ENCODE results near the gene LHX6.

Gene LHX6

DNA sequence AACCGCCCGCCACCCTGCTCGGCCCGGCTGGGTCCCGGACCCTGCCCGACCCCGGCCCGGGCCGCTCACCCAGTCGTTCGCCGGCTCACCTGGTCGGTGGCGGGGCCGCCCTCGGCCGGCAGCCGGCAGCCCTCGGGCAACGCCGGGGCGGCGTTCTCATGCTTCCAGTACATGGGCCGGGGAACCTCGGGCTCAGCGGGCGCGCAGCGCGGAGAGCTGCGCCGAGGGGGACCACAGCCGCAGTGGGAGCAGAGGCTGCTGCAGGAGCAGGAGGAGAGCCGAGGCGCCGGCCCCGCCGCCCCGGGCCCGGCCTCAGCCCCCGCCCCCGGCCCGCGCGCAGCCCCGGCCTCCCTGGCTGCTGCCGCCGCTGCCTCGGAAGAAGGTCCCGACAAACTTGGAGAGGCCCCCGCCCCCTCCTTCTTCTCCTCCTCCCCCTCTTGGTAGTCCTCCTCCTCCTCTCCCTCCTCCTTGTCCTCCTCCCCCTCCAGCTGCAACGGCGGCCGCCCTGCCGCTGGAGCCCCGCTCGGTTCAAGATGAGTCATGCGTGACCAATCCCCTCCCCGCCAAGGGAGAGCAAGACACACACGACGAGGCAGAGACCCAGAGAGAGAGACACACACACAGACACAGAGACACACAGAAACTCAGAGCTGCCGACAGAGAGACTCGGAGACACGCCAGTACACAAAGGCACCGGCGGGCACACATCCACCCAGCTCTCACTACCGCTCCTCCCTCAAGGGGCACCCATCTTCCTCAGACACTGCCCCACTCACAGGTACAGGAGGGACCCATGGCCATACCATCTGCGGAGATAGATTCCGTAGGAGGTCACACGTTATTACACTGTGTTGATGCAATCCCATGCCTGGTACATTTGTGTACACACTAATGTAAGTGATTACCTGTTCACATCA, at the start of gene LHX6:
TSS of gene LHX6 (minus strand) at position 390 of the 917 bp plus-strand sequence. CDS start at position 173, 217 bp downstream.
- DNase-seq = no peak

DNA sequence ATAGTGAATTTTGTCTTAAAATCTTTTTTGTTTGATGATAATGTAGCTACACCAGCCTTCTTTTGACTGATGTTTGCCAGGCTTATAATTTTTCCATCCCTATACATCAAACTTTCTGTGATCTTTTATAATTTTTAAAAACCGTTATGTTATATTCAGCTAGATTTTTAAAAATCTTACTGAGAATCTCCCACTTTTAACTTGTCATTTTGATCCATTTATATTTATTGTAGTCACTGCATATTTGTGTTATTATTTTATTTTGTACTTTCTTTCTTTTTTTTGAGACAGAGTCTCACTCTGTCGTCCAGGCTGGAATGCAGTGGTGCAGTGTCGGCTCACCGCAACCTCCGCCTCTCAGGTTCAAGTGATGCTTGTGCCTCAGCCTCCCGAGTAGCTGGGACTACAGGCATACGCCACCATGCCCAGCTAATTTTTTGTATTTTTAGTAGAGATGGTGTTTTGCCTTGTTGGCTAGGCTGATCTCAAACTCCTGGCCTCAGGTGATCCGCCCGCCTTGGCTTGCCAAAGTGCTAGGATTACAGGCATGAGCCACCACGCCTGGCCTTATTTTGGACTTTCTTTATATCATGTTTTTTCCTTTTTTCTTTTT, 48.6 kb upstream of the LHX6 start:
- no peak for DNase-seq

DNA sequence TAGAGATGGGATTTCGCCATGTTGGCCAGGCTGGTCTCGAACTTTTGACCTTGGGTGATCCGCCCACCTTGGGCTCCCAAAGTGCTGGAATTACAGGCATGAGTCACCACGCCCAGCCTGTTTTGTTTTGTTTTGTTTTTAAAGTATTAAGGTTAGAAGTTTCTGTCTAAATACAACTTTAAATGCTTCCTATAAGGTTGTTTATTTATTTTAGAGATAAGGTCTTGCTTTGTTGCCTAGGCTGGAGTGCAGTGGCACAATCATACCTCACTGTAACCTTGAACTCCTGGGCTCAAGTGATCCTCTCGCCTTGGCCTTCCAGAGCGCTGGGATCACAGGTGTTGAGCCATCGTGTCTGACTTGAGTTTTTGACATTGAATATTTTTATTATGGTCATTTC, 47.3 kb upstream of the LHX6 start:
- no peak for DNase-seq

DNA sequence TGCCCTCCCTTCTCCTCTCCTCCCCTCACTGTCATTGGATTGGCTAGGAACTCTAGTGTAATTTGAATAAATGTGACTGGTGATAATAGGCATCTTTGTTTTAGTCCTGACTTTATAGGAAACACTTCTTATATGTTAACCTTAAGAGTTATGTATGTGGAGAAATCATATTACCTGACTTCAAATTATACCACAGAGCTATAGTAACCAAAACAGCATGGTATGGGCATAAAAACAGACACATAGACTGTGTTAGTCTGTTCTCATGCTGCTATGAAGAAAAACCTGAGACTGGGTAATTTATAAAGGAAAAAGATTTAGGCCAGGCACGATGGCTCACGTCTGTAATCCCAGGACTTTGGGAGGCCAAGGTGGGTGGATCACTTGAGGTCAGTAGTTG, 45.3 kb upstream of the LHX6 start:
- DNase-seq = no peak

DNA sequence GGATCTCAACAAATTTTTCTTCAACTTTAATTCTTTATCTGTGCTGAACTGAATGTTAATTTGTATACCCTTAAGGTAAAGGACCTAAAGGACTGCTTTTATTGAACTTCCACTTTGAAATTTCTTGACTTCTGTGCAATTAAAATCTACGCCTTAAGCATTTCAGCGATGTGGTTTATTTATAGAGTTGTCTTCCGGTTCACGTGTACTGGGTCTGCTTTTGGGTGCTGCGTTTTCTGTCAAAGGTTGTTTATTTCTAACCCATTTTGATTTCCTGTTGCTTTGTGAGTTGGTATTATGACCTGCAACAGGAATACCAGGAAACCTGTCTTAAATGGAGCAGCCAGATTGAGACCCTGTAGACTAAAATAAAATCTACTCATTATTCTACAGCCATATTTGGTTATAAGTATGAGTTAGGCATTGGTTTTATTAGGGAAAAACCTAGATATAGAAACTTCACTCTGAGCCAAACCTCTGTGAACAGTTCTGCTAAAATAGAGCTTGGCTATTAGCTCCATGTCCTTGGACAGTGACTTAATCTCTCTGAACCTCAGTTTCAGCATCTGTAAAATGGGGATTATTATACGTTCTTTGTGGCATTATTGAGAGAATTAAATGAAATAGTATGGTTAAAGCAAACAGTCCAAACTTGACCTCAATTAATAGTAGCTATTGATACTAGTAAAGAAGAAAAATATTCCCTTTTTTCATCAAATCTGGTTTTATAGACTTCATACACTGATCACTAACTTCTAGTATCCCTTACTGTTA, 39.5 kb upstream of the LHX6 start:
- DNase-seq = no peak

DNA sequence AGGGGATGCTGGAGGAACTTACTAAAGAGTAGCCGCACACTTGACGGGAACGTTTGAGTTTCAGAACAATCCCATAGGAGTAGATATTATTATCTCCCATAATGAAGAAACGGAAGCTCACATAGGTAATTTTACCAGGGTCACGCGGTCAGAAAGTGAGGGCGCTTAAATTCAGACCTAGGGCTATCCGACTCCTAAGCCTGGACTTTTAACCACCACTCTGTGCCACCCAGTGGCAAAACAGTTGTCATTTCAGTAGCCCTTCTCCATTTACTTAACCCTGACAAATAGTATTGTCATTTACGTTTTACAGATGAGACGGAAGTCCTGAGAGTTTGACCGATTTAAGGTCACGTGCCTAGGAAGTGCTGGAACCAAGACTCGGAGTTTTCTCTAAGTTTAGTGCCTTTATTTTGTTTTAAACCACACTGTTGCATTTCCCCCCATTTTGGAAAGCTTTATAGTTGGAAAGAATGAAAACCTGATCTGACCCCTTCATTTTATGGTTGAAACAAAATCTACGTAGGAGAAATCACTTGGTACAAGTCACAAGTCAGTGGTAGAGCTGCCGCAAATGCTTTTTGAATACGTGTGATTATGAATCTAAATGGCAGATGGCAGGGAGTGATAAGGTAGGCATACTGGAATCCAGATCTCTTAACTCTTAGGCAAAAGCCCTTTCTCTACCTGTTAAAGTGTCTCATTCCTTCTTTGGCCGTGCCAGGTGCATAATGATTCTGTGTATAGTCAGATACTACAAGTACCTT, 36.6 kb upstream of the LHX6 start:
- peak; percentile 78 for DNase-seq

DNA sequence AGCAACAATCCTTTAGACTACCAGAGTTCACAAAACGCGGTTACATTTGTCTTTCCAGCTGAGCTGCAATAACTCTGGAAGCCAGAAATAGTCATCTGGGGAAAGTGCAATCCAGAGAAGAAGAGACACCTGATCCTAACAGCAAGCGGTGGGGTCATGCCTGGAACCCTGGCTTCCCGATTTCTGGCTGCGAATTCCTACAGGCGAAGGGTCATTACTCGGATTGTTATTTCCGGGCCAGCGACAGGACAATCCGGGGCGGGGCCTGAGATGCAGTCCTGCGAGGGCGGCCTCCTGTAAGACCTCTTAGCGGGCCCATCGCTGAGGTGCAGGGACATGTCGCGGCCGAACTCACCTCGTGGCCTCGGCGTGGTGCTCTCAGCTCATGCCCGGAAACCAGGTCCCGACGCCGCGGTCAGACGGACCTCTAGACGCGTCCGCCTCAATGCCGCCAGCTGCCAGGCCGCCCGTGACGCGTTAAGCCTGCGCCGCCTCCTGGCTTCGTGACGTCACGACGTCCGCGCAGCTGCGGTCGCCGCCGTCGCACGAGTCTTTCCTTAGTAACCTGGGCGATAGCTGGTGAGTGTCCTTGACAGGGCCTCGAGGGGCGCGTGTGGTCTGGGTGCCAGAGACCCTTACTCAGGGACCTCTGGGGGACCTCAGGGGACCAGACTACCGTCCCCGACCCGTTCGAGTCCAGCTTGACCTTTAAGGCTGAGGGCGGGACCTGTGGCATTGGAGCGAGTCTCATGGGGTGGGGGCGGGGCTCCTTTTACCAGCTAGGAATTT, 35.8 kb upstream of the LHX6 start, which contains the start of the genes MRRF and RBM18:
TSS of gene MRRF (plus strand) at position 523 of the 789 bp plus-strand sequence. CDS start 6,010 bp downstream, outside the sequence.
TSS of gene RBM18 (minus strand) at position 481 of the 789 bp plus-strand sequence. CDS start 3,348 bp downstream, outside the sequence.
- DNase-seq = peak; percentile 89

DNA sequence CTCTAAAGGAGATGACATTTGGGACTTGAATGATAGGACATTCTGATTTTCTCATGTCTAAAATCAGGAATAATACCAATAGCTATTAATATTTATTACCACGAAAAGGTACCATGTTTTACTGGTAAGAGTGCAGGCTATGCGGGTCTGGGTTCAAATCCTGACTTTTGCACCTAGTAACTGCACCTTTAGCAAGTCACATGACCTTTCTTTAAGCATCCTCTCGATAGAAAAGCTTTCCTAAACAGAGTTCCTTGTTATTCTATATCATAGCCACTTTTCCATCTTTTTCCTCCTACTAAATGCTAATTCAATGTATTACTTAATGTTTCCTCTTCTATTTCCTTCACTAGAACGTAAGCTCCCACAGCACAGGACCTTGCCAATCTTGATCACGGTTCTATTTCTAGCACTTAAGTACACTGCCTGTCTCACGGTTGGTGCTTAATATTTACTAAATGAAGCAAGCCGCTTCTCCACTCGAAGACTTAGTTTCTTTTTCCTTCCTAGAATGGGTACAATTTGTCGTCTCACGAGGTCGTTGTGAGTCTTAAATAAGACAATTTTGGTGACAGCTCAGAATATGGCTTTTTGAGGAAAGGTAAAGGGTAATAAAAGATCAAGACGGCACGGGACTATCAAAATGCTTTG, 35.1 kb upstream of the LHX6 start:
- no peak for DNase-seq

DNA sequence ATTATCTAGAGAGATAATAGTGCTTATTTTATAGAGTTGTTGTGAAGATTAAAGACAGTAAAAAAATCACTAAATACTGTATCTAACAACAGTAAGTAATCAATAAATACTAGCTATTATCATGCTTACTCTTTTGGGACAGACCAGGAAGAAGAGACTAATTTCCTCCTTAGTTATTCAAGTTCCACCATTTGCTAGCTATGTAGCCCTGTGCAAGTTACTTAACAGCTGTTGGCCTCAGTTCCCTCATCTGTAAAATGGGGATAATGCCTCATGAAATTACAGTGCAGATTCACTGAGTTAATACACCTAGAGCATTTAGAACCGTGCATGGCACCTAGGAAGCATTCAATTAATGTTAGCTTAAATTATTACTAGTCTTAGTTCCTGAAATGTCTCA, 33.3 kb upstream of the LHX6 start:
- no peak for DNase-seq

DNA sequence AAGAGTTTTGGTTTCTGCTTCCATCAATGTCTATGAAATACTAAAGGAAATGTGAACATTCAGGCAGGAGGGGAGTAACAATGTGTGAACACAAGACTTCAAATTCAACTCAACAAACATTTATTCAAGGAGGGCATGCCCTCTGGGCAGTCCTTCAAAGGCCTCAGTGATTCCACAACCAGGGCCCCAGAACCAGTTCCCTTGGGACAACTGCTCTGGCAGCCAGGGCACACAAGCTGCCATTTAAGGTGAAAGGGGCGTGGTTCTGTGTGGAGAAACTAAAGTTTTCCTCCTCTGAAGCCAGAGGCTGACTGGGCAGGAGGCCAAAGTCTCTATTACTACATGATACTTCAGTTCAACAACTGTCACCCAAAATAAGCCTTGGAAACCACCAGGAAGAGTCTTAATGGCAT, 32.7 kb upstream of the LHX6 start:
- peak; percentile 35 for DNase-seq

DNA sequence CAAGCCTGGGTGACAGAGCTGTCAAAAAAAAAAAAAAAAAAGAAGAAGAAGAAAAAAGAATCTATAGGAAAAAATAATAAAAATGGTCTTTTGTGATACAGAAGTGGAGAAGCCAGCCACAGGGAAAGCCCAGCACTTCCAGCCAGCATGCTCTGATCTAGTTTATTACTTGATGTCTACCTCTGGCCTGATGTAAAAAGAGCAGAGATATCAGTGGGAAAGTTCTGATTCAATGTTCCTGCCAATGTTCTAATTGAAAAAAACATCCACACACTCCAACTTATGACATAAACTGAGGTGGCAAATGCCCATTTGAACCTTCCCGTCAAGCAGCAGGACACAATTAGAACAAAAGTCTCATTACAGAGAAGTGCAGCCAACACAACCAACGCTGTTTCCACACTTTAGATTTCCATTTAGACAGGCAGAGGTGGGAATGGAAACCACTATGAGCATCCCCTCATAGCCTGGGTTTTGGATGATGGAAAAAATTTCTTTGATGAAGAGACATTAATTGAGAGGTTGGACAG, 30.2 kb upstream of the LHX6 start:
- no peak for DNase-seq

DNA sequence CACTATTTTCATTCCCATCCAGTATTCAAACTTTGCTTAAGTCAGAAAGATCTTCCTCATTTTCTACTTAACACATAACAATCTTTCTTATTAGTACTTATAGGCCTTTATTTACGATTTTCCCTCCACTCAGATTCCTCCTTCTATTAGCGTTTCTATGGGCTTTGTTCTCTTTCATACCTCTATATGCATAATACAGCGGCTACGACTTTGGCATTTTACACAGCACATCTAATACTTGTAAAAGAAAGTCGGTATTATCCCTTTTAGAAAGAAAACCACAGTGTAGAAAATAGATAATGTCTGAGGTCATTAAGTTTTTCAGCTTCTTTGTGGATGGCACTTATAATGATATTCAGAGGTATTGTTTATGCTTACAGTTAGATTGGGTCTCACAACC, 27.4 kb upstream of the LHX6 start:
- DNase-seq = no peak

DNA sequence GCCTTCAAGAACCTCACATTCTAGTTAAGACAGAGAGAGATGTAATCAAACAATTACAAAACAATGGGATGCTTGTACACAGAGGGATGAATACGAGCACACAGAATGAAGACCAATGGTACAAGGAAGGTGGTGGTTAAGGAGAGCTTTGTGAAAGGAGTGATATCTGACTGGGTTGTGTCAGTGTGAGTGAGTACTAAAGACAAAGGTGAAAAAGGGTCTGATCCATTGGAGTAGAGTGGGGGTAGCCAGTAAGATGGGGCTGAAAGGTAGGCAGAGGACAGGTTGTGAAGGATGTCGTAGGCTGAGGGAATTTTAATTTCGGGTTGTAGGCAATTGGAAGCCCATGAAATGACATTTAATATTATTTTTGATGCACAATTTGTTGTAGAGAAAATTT, 26.0 kb upstream of the LHX6 start:
- DNase-seq = no peak

DNA sequence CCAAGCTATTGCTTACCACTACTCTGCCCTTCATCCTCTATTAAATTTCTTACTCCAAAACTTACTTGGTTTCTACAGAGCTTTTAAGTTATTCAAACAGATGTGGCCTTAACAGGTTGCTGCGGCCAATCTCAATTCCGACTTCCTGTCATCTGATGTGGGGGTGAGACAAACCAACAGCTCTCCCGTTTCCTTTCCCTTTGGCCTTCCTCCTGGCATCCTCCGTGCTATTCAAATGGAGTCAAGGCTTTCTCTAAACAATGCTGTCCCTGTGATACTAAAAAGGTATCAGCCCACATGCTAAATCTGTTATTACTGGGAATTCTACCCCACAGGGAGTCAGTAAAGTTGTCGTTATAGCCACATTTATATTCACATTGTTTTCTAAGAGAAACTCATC, 24.0 kb upstream of the LHX6 start:
- DNase-seq = no peak

DNA sequence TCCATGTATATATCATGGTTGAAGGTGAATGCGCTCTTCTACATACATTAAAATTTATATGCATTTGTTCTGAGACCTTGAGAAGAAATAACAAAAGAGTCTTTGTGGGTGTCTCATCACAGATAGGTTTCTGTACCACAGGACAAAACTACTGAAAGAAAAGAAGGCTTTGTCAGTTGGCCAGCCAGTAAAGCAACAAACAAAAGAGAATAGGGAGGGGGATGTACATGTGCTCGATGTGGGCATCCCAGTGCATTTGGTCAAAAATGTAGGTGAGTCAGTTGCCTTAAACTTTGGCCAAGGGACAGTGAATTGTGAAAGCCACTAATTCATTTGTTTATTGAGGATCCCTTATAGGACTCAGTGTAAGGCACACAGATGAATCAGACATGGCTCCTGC, 22.6 kb upstream of the LHX6 start:
- DNase-seq = no peak

DNA sequence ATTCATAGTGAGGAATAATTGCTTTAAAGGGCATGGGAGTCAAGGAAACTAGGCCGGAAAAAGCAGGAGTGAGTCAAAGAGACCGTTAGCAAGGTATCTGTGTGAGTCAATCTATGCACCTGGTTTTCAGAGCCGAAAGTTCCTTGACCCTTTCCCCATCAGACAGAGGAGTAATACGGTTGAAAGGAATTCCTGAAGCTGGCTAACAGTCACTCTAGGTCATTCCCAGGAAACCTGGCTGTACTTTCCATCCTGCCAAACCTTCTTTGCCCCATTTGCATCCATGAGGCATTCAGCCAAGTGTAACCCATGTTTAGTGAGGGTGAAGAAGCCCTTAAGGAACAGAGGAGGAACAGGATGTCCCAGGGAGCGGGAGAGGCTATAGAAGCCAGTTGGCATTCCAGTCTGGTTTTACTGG, 19.7 kb upstream of the LHX6 start:
- DNase-seq = no peak

DNA sequence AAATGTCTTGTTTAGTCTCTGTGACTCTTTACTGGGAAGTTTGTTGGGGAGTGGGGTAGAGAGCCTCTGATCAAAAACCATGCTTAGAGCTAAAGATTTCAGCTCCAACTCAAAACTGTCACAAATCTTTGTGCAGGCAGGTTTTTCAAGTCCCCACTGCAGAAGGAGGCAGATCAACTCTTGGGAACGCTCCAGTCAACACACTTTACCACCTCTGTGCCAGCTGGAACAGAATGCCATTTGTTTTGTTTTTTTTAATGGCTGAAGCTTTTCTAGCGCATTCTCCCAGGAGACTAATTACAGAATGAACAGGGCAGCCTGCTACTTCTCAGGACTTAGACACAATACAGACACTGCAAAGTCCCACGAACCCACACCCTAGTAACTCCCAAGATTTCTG, 17.9 kb upstream of the LHX6 start:
- DNase-seq = no peak

DNA sequence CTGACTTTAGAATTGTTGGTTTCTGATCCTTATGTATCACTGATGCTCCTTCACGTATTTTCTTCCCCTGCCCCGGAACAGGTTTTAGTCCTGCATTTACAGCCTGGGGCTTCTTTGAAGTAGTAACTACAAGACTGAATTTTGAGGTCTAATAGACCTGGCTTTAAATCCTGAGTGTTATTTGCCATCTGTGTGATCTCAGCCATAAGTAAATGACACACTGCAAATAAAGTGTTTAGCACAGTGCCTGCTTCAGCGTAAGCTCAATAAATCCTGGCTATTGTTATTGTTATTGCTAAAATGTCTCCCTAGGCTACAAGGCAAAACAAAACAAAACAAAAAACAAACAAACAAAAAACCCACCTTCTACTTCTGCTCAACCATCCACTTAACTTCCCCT, 15.6 kb upstream of the LHX6 start:
- no peak for DNase-seq

DNA sequence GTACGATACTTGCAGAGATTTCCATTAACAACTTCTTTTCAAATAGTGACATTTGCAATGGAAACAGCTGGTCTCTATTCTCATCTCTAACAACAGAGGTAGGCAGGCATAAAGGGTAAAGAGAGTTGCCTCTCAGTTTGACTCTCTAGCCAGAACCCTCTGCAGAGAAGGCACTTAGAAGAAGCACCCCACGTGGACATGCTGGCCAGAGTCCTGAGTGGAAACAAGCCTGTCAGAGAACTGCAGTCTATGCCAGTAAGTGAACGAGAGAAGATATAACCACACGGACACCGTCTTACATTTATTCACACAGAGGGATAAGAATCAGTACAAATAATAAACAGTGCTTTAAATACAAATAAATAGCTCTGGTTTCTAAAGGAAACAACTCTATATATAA, 11.0 kb upstream of the LHX6 start:
- no peak for DNase-seq

DNA sequence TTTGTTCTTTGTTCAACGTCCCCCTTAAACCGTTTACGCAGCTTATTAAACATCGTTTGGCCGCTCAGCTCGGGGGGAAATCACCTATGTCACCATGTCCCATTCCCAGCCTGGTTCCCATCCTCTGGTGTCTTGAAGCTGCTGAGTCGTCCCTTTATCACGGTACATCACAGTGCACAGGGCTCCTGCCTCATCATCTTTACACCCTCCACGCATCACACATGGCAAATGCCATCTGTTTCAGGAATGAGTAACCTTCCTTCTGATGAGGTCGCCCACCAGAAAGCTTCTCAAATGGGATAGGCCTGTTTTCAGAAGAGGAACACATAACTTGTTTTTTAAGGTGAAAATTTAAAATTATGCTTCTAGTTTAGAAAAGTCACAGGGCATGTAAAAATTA, 7.9 kb upstream of the LHX6 start:
- DNase-seq = no peak
